ENCODE results near the gene GABARAPL2. TPM values are rescaled to one million over a fixed set of nuclear protein-coding genes. Genes with fewer than 3 reads are reported as not detected.

The GABARAPL2 gene, protein sequence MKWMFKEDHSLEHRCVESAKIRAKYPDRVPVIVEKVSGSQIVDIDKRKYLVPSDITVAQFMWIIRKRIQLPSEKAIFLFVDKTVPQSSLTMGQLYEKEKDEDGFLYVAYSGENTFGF
- total RNA-seq = 10 to 100 TPM; 60.7 to 66.2 TPM

DNA sequence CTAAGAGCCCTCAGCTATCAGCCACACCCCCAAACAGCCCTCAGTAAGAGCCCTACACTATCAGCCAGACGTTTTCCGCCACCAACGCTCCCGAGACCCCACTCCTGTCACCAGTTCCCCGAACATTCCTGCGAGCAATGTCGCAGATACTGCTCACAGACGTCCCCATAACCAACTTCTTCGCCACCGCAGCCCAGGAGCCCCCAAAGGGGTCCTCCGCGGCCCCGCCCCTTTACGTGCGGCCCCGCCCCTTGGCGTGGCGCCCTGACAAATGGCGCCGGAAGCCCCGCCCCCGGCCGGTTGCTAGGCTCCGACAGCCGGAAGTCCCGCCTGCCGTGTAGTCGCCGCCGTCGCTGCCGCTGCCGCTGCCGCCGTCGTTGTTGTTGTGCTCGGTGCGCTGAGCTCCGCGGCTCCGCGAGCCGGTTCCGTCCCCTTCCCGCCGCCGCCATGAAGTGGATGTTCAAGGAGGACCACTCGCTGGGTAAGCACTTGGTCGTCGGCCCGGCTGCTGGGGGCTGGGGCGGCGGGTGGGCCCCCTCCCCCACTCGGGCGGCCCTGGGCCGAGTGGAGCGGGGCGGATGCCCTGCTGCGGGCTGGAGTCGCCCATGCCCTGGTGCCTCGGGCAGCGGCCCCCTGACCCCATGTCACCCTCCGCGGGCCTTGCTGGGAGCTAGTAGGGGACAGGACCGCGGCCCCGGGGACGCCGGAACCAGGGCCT lies at the start of gene GABARAPL2:
Gene GABARAPL2 (plus strand): TSS at position 340 of the 718 bp plus-strand sequence. CDS start 108 bp downstream, at position 448.
- peaks cover 13% of the 10 kb centered on the region for H3K27me3 Mint-ChIP-seq
- H3K4me3 Mint-ChIP-seq = peak within 1 kb of the TSS; percentile 91
- H3K36me3 Mint-ChIP-seq (ENCODE audit: low read depth) = peaks cover 10% of the 10 kb centered on the region
- POLR2A ChIA-PET = interaction anchor here (0.6 kb wide), 1 partner anchor 48 kb away, joined by 3 read pairs; no protein-coding TSS in a partner anchor
- H3K4me1 Mint-ChIP-seq = peaks cover 39% of the 10 kb centered on the region
- H3K27ac Mint-ChIP-seq = peak within 1 kb of the TSS; percentile 92
- CTCF ChIA-PET = interaction anchor here (1.0 to 2.9 kb wide), 6 partner anchors 10 to 49 kb away, joined by 3 to 11 read pairs (median 3); partner anchors contain the start of gene TMEM231
- peak; percentile 89 for DNase-seq
- H3K9me3 Mint-ChIP-seq = no peaks in the 10 kb centered on the region

GRCh38 chr16:75519175-75519574 lies 47.0 kb upstream of the GABARAPL2 start:
- CTCF ChIA-PET = interaction anchor here (1.2 to 1.5 kb wide), 2 partner anchors 22 to 47 kb away, joined by 3 read pairs; partner anchors contain the start of gene GABARAPL2
- Mint-ChIP-seq H3K36me3 (ENCODE audit: low read depth) (no peaks in the 10 kb centered on the region), H3K27me3 (peaks cover 1% of the 10 kb centered on the region)

DNA sequence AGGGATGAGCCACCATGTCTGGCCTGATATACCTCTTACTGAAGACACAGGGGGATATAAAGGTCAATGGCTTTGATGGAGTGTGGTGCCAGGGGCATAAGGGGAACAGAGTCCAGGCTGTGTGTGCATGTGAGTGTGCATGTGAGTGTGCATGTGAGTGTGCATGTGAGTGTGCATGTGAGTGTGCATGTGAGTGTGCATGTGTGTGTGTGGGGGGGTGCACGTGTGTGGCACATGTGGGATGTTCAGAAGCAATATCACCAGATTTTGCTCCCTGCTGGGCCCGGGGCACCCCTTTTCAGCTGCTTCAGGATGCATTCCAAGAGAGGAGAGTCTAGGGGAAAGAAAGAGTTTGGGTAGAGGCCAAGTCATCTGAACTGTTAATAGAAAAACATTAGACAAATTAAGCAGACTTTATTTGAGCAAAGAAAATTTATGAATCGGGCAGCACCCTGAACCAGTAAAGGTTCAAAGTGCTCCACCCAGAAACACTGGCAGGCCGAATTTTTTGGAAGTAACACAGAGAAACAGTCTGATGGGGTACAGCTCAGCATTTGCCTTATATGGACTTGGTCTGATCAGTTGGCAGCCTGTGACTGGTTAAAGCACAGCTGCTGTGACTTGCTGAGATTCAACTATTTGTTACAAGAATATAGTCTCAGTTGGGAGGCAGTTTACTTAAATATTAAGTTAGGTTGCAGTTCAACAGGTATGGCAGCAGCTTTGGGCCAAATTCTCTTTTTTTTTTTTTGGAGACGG lies 40.0 kb upstream of the GABARAPL2 start:
- Mint-ChIP-seq H3K4me1 (no peaks in the 10 kb centered on the region), H3K27me3 (no peaks in the 10 kb centered on the region)
- CTCF ChIA-PET = no interaction called here

More at GRCh38 chr16:75519175-75519574, 47.0 kb upstream of the GABARAPL2 start:
- Mint-ChIP-seq H3K9me3 (no peaks in the 10 kb centered on the region), H3K27ac (no peak overlapping the region), H3K4me1 (peaks cover 13% of the 10 kb centered on the region), H3K4me3 (no peak overlapping the region)
- DNase-seq = no peak
- POLR2A ChIA-PET = no interaction called here

DNA sequence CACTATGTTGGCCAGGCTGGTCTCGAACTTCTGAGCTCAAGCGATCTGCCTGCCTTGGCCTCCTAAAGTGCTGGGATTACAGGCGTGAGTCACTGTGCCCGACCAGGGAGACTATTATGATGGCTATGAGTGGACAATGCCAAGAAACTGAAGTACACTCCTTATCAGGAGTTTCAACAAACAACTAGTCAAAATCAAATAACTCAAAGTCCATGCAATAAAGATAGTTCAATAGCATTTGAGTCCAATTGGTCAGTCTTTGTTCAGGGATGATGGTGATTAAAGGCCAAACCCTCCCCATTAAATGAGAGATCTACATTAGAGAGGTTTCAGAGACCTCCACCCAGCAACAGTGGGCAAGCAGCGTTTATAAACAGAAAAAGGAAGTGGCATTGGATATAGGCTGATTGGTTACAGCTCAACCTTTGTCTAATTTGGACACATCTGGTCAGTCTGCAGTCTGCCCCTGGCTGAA lies 38.3 kb upstream of the GABARAPL2 start:
- no peak for DNase-seq
- ChIA-PET POLR2A (no interaction called here), CTCF (no interaction called here)
- Mint-ChIP-seq H3K4me3 (no peak overlapping the region), H3K27me3 (no peaks in the 10 kb centered on the region), H3K36me3 (ENCODE audit: low read depth) (no peaks in the 10 kb centered on the region), H3K27ac (no peak overlapping the region), H3K4me1 (no peaks in the 10 kb centered on the region), H3K9me3 (no peaks in the 10 kb centered on the region)

More for the DNA sequence above, 40.0 kb upstream of the GABARAPL2 start:
- no peak for DNase-seq
- Mint-ChIP-seq H3K27ac (no peak overlapping the region), H3K9me3 (no peaks in the 10 kb centered on the region), H3K4me3 (no peak overlapping the region), H3K36me3 (ENCODE audit: low read depth) (no peaks in the 10 kb centered on the region)
- POLR2A ChIA-PET = no interaction called here

DNA sequence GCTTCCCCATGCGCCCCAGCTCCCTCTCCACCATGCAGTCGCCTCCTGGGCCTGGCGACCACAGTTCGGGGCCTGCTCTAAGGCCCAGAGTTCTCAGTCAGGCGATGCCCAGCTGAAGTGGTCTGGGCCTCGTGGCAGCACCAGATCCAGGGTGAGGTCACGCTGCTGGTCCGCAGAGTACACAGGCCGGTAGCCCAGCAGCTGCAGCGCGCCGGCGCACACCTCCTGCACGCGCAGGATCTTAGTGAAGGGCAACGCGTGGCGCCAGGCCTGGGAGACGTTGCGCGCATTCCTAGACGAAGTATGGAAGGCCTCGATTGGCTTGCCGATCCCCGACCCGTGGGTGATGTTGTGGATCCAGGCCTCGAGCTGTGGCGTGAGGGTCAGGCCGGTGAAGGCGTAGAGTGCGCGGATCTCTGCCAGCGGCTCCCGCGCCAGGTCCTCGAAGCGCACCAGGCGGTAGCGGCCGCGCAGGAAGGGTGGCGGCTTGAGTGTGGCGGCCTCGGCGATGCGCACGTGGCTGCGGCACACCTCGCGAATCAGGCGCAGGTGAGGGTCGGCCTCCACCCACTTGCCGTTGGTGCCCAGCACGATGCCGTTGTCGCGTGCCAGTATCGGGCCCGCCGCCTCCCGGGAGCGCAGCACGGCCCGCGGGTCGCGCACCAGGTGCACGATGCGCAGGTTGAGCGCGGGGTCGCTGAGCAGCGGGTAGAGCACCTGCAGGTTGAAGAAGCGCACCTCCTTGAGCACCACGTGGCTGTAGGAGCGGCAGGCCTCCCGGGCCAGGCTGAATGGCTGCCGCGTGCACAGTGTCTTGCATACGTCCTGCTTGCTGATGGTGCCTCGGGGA lies 36.9 kb upstream of the GABARAPL2 start:
- no peak overlapping the region for H3K27ac Mint-ChIP-seq
- H3K4me1 Mint-ChIP-seq = no peaks in the 10 kb centered on the region
- DNase-seq = no peak
- no peaks in the 10 kb centered on the region for H3K27me3 Mint-ChIP-seq
- no peak overlapping the region for H3K4me3 Mint-ChIP-seq
- POLR2A ChIA-PET = no interaction called here
- CTCF ChIA-PET = interaction anchor here (1.2 kb wide), 1 partner anchor 13 kb away, joined by 4 read pairs; no protein-coding TSS in a partner anchor
- H3K36me3 Mint-ChIP-seq (ENCODE audit: low read depth) = no peaks in the 10 kb centered on the region
- H3K9me3 Mint-ChIP-seq = no peaks in the 10 kb centered on the region

DNA sequence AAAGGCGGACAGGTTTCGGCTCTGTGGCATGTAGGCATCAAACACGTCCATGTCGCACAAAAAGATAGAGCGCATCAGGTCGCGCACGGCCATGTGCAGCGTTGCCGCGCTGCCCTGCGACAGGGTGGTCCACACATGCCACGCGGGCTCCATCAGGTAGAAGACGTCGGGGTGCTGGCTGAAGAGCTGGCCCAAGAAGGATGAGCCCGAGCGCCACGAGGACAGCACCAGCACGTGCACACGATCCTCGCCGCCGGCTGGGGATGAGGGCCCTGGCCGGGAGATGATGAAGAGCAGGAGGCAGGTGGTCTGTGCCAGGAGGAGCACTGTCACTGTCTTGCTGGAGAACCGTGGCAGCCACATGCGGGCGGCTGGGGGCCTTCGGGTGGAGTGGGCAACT lies 36.2 kb upstream of the GABARAPL2 start:
- Mint-ChIP-seq H3K4me3 (no peak overlapping the region), H3K9me3 (no peaks in the 10 kb centered on the region), H3K27me3 (no peaks in the 10 kb centered on the region), H3K4me1 (no peaks in the 10 kb centered on the region), H3K27ac (no peak overlapping the region), H3K36me3 (ENCODE audit: low read depth) (no peaks in the 10 kb centered on the region)
- ChIA-PET POLR2A (no interaction called here), CTCF (no interaction called here)
- no peak for DNase-seq

DNA sequence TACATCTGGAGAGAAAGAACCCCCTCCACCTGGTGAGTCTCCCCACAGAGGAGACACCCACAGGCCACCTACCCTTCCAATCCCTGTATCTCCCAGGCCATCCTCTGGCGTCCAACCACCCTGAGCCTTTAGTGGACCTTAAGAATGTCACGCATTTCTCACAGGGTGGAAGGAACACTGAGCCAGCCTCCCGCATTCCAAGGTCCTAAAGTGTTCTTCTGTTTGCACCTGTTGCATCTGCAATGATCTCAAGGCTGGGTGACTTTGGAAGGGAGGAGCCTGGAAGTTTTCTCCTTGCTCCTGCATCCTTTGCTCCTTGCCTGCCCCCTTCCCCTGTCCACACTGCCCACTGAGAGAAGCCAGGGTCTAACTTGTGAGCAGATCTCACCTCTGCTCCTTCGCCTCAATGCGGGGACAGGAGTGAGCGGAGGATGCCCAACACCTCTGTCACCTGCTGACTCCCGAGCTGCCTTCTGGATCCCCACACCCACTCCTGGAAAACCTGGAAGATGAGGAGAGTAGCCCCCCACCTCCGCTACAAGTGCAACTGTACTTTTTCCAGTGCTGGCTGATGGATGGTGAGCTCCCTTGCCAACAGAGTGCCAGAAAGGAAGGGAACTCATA lies 33.9 kb upstream of the GABARAPL2 start:
- Mint-ChIP-seq H3K27me3 (no peaks in the 10 kb centered on the region), H3K27ac (no peak overlapping the region), H3K36me3 (ENCODE audit: low read depth) (no peaks in the 10 kb centered on the region), H3K9me3 (no peaks in the 10 kb centered on the region), H3K4me1 (no peaks in the 10 kb centered on the region), H3K4me3 (no peak overlapping the region)
- CTCF ChIA-PET = interaction anchor here (0.9 to 2.1 kb wide), 4 partner anchors 8 to 56 kb away, joined by 3 to 11 read pairs (median 6); no protein-coding TSS in a partner anchor
- DNase-seq = no peak
- POLR2A ChIA-PET = no interaction called here

GRCh38 chr16:75532791-75533190 lies 33.4 kb upstream of the GABARAPL2 start:
- POLR2A ChIA-PET = no interaction called here

GRCh38 chr16:75534560-75535205 lies 31.5 kb upstream of the GABARAPL2 start:
- Mint-ChIP-seq H3K9me3 (no peaks in the 10 kb centered on the region), H3K36me3 (ENCODE audit: low read depth) (no peaks in the 10 kb centered on the region), H3K27me3 (no peaks in the 10 kb centered on the region), H3K4me1 (no peaks in the 10 kb centered on the region), H3K4me3 (no peak overlapping the region), H3K27ac (no peak overlapping the region)
- ChIA-PET CTCF (interaction anchor here (0.6 to 1.9 kb wide), 3 partner anchors 17 to 1259 kb away, joined by 4 to 9 read pairs (median 4); no protein-coding TSS in a partner anchor), POLR2A (interaction anchor here (0.7 kb wide), 1 partner anchor 258 kb away, joined by 3 read pairs; no protein-coding TSS in a partner anchor)
- no peak for DNase-seq

More at GRCh38 chr16:75532791-75533190, 33.4 kb upstream of the GABARAPL2 start:
- no peak overlapping the region for H3K27ac Mint-ChIP-seq
- H3K36me3 Mint-ChIP-seq (ENCODE audit: low read depth) = no peaks in the 10 kb centered on the region
- no peak overlapping the region for H3K4me3 Mint-ChIP-seq
- no peaks in the 10 kb centered on the region for H3K4me1 Mint-ChIP-seq
- CTCF ChIA-PET = interaction anchor here (1.5 to 2.1 kb wide), 3 partner anchors 8 to 17 kb away, joined by 5 to 11 read pairs (median 7); no protein-coding TSS in a partner anchor
- DNase-seq = no peak
- H3K27me3 Mint-ChIP-seq = no peaks in the 10 kb centered on the region
- no peaks in the 10 kb centered on the region for H3K9me3 Mint-ChIP-seq

GRCh38 chr16:75535211-75535843 lies 30.9 kb upstream of the GABARAPL2 start:
- ChIA-PET POLR2A (interaction anchor here (0.7 kb wide), 1 partner anchor 258 kb away, joined by 3 read pairs; no protein-coding TSS in a partner anchor), CTCF (interaction anchor here (0.6 to 1.9 kb wide), 3 partner anchors 18 to 1259 kb away, joined by 4 to 9 read pairs (median 4); no protein-coding TSS in a partner anchor)
- no peaks in the 10 kb centered on the region for H3K27me3 Mint-ChIP-seq
- no peak for DNase-seq
- peaks cover under 1% of the 10 kb centered on the region for H3K4me1 Mint-ChIP-seq
- H3K27ac Mint-ChIP-seq = no peak overlapping the region
- no peak overlapping the region for H3K4me3 Mint-ChIP-seq
- no peaks in the 10 kb centered on the region for H3K9me3 Mint-ChIP-seq
- no peaks in the 10 kb centered on the region for H3K36me3 Mint-ChIP-seq (ENCODE audit: low read depth)

- Mint-ChIP-seq H3K9me3 (no peaks in the 10 kb centered on the region), H3K4me1 (peaks cover 3% of the 10 kb centered on the region), H3K27me3 (no peaks in the 10 kb centered on the region), H3K36me3 (ENCODE audit: low read depth) (no peaks in the 10 kb centered on the region), H3K4me3 (no peak within 1 kb of the TSS), H3K27ac (no peak within 1 kb of the TSS)
- no peak for DNase-seq
- ChIA-PET CTCF (interaction anchor here (1.3 to 1.7 kb wide), 2 partner anchors 19 to 337 kb away, joined by 3 to 4 read pairs; no protein-coding TSS in a partner anchor), POLR2A (no interaction called here)
Observed at GRCh38 chr16:75535901-75536300, 30.3 kb upstream of the GABARAPL2 start, which contains the start of gene CHST5. CHST5 (minus strand) TSS chr16:75536108; CDS start chr16:75530384, 5,724 bp downstream.
